ENCODE measurements around the gene PTPRJ.

Gene PTPRJ

GRCh38 chr11:48032721-48033120 is 52.4 kb downstream of the PTPRJ start:
- H3K4me3 ChIP-seq (ENCODE audit: low read depth, low read length): no peak overlapping the region
- TF ChIP-seq CTCF (conservative IDR thresholded peaks at IDR 0.05; ENCODE audit: low read depth, low read length): no peak
- DNase-seq (ENCODE audit: low read depth): no peak

GRCh38 chr11:48033918-48034341 is 53.6 kb downstream of the PTPRJ start:
- TF ChIP-seq CTCF (conservative IDR thresholded peaks at IDR 0.05; ENCODE audit: low read depth, low read length): no peak

GRCh38 chr11:48034926-48035871 is 54.8 kb downstream of the PTPRJ start:
- no peak for TF ChIP-seq CTCF (conservative IDR thresholded peaks at IDR 0.05; ENCODE audit: low read depth, low read length)
- DNase-seq (ENCODE audit: low read depth): no peak
- H3K4me3 ChIP-seq (ENCODE audit: low read depth, low read length): no peak overlapping the region

More at GRCh38 chr11:48033918-48034341, 53.6 kb downstream of the PTPRJ start:
- no peak for DNase-seq (ENCODE audit: low read depth)
- H3K4me3 ChIP-seq (ENCODE audit: low read depth, low read length): no peak overlapping the region

GRCh38 chr11:48036011-48036410 is 55.7 kb downstream of the PTPRJ start:
- no peak overlapping the region for H3K4me3 ChIP-seq (ENCODE audit: low read depth, low read length)
- no peak for DNase-seq (ENCODE audit: low read depth)
- no peak for TF ChIP-seq CTCF (conservative IDR thresholded peaks at IDR 0.05; ENCODE audit: low read depth, low read length)

GRCh38 chr11:48036466-48036865 is 56.1 kb downstream of the PTPRJ start:
- DNase-seq (ENCODE audit: low read depth): peak; percentile 69
- no peak for TF ChIP-seq CTCF (conservative IDR thresholded peaks at IDR 0.05; ENCODE audit: low read depth, low read length)
- no peak overlapping the region for H3K4me3 ChIP-seq (ENCODE audit: low read depth, low read length)

- peak; percentile 65 for DNase-seq (ENCODE audit: low read depth)
- no peak overlapping the region for H3K4me3 ChIP-seq (ENCODE audit: low read depth, low read length)
- TF ChIP-seq CTCF (conservative IDR thresholded peaks at IDR 0.05; ENCODE audit: low read depth, low read length): no peak
These were observed 57.5 kb downstream of the PTPRJ start for GRCh38 chr11:48037709-48038468.
